HEK293 (cell line): ENCODE data around the gene FAM193B.

Experiments
- CTCF ChIA-PET: fragments of 350-600 bp; formaldehyde crosslinking; extraction: SDS; loops from one replicate; lab custom pipeline; 2021; ENCODE audit warnings: antibody characterized with exemption; lab: Yijun Ruan, JAX
- POLR2A ChIA-PET: fragments of 300-600 bp; formaldehyde crosslinking; extraction: SDS; loops from one replicate; lab custom pipeline; 2020; ENCODE audit warnings: antibody characterized with exemption, inconsistent platforms; lab: Yijun Ruan, JAX
- H3K27ac ChIP-seq: fragments of 200-500 bp; sonication (Bioruptor generic); 2 replicates; pipeline ENCODE4 v1.5.1; 2014; ENCODE audit warnings: low read depth, low read length, control low read depth, inconsistent platforms; ENCODE audit errors: extremely low read depth
- H3K36me3 ChIP-seq, 2 experiments: fragments of 200-500 bp in 1 of 2; sonication (Bioruptor generic) in 1 of 2; 1 replicate in 1 of 2; 2 replicates in 1 of 2; pipeline ENCODE4 v1.5.1; 2014 to 2017; ENCODE audit warnings: inconsistent platforms in 2 of 2, low read length in 2 of 2; ENCODE audit not compliant: control insufficient read depth in 2 of 2, insufficient read depth in 1 of 2
- H3K4me1 ChIP-seq: fragments of 200-500 bp; sonication (Bioruptor generic); 2 replicates; pipeline ENCODE4 v1.5.1; 2014; ENCODE audit warnings: mild to moderate bottlenecking, low read length, inconsistent platforms; ENCODE audit not compliant: control insufficient read depth, insufficient read depth
- H3K4me3 ChIP-seq: 2 replicates; pipeline ENCODE4 v1.5.1; 2011; ENCODE audit warnings: low read depth, mild to moderate bottlenecking, control low read depth, low read length, moderate library complexity
- H3K9me3 ChIP-seq: fragments of 200-500 bp; sonication (Bioruptor generic); 2 replicates; pipeline ENCODE4 v1.5.1; 2014; ENCODE audit warnings: low read depth, low read length, inconsistent platforms; ENCODE audit not compliant: control insufficient read depth, insufficient read depth
- GLI2 ChIP-seq: fragments of 450-650 bp; formaldehyde crosslinking; IDR thresholded peaks from 2 replicates; pipeline ENCODE4; 2017; ENCODE audit warnings: missing biosample characterization, missing genetic modification characterization, low read depth, borderline replicate concordance
- PRDM1 ChIP-seq: fragments of 450-650 bp; formaldehyde crosslinking; IDR thresholded peaks from 2 replicates; pipeline ENCODE4; 2016; ENCODE audit warnings: missing biosample characterization, missing genetic modification characterization
- TCF7L2 ChIP-seq: IDR thresholded peaks from 2 replicates; pipeline ENCODE4 v1.6.1; 2011; ENCODE audit warnings: low read depth, mild to moderate bottlenecking, inconsistent platforms, low read length, moderate library complexity, borderline replicate concordance
- TRIM28 ChIP-seq: IDR thresholded peaks from 2 replicates; pipeline ENCODE4 v1.6.1; 2011; ENCODE audit warnings: low read length, control low read depth, borderline replicate concordance
- WT1 ChIP-seq: fragments of 450-650 bp; formaldehyde crosslinking; IDR thresholded peaks from 2 replicates; pipeline ENCODE4 v1.5.1; 2016; ENCODE audit warnings: missing biosample characterization, missing genetic modification characterization
- YY2 ChIP-seq: fragments of 450-650 bp; formaldehyde crosslinking; IDR thresholded peaks from 2 replicates; pipeline ENCODE4 v1.5.1; 2016; ENCODE audit warnings: missing biosample characterization, missing genetic modification characterization
- ZEB2 ChIP-seq: fragments of 450-650 bp; formaldehyde crosslinking; IDR thresholded peaks from 2 replicates; pipeline ENCODE4 v1.5.1; 2016; ENCODE audit warnings: missing biosample characterization, missing genetic modification characterization
- ZFP37 ChIP-seq: fragments of 450-650 bp; formaldehyde crosslinking; IDR thresholded peaks from 2 replicates; pipeline ENCODE4 v1.5.1; 2016; ENCODE audit warnings: missing biosample characterization, missing genetic modification characterization
- ZNF501 ChIP-seq: fragments of 450-650 bp; formaldehyde crosslinking; IDR thresholded peaks from 2 replicates; pipeline ENCODE4 v1.5.1; 2016; ENCODE audit warnings: missing biosample characterization, missing genetic modification characterization
- ZNF548 ChIP-seq: fragments of 450-650 bp; formaldehyde crosslinking; IDR thresholded peaks from 2 replicates; pipeline ENCODE4 v1.5.1; 2016; ENCODE audit warnings: missing biosample characterization, missing genetic modification characterization
- ZNF561 ChIP-seq: fragments of 450-650 bp; IDR thresholded peaks from 2 replicates; pipeline ENCODE4 v1.5.1; 2018; ENCODE audit warnings: missing biosample characterization, missing genetic modification characterization, borderline replicate concordance
- ZNF664 ChIP-seq: fragments of 450-650 bp; formaldehyde crosslinking; IDR thresholded peaks from 2 replicates; pipeline ENCODE4 v1.5.1; 2016; ENCODE audit warnings: missing biosample characterization, missing genetic modification characterization
- TF ChIP-seq, protein P1 (sequence below): fragments of 450-650 bp; formaldehyde crosslinking; conservative IDR thresholded peaks from 2 replicates; pipeline ENCODE4 v1.5.1; 2016; ENCODE audit warnings: low read depth, missing biosample characterization, missing genetic modification characterization
- TF ChIP-seq, protein P2 (sequence below): fragments of 450-650 bp; formaldehyde crosslinking; IDR thresholded peaks from 2 replicates; pipeline ENCODE4 v1.5.1; 2016; ENCODE audit warnings: missing biosample characterization, missing genetic modification characterization
- TF ChIP-seq, protein P3 (sequence below): IDR thresholded peaks from 2 replicates; pipeline ENCODE4 v1.6.1; 2011; ENCODE audit warnings: mild to moderate bottlenecking, low read depth, low read length, borderline replicate concordance
- TF ChIP-seq, protein P4 (sequence below): fragments of 450-650 bp; formaldehyde crosslinking; IDR thresholded peaks from 2 replicates; pipeline ENCODE4 v1.5.1; 2016; ENCODE audit warnings: missing biosample characterization, missing genetic modification characterization
- TF ChIP-seq, protein P5 (sequence below): fragments of 450-650 bp; formaldehyde crosslinking; IDR thresholded peaks from 2 replicates; pipeline ENCODE4 v1.5.1; 2016; ENCODE audit warnings: missing biosample characterization, missing genetic modification characterization

FAM193B gene

DNA sequence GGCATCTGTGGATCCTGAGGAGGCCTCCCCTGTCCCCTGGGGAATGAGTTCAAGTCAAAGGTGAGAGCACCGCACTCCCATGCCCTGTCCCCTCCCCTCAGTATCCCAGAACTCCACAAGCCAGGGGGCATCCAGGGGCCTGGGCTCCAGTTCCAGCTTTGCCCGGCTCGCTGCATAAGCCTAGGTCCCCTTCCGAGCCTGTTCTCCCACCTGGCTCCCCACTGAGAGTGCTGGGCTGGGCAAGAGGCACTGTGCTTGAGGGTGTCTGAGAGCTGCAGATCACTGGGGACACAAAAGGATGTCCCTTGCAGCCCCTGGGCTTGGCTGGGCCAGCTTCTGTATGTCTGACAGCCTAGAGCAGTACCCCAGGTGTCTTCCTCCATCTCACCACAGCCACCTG, 49.3 kb downstream of the FAM193B start:
- CTCF ChIA-PET = interaction anchor here (0.5 to 1.2 kb wide), 4 partner anchors 49 to 557 kb away, joined by 3 to 6 read pairs (median 4); no protein-coding TSS in a partner anchor
- H3K4me1 ChIP-seq = no peaks in the 10 kb centered on the region
- TF ChIP-seq, protein P1, sequence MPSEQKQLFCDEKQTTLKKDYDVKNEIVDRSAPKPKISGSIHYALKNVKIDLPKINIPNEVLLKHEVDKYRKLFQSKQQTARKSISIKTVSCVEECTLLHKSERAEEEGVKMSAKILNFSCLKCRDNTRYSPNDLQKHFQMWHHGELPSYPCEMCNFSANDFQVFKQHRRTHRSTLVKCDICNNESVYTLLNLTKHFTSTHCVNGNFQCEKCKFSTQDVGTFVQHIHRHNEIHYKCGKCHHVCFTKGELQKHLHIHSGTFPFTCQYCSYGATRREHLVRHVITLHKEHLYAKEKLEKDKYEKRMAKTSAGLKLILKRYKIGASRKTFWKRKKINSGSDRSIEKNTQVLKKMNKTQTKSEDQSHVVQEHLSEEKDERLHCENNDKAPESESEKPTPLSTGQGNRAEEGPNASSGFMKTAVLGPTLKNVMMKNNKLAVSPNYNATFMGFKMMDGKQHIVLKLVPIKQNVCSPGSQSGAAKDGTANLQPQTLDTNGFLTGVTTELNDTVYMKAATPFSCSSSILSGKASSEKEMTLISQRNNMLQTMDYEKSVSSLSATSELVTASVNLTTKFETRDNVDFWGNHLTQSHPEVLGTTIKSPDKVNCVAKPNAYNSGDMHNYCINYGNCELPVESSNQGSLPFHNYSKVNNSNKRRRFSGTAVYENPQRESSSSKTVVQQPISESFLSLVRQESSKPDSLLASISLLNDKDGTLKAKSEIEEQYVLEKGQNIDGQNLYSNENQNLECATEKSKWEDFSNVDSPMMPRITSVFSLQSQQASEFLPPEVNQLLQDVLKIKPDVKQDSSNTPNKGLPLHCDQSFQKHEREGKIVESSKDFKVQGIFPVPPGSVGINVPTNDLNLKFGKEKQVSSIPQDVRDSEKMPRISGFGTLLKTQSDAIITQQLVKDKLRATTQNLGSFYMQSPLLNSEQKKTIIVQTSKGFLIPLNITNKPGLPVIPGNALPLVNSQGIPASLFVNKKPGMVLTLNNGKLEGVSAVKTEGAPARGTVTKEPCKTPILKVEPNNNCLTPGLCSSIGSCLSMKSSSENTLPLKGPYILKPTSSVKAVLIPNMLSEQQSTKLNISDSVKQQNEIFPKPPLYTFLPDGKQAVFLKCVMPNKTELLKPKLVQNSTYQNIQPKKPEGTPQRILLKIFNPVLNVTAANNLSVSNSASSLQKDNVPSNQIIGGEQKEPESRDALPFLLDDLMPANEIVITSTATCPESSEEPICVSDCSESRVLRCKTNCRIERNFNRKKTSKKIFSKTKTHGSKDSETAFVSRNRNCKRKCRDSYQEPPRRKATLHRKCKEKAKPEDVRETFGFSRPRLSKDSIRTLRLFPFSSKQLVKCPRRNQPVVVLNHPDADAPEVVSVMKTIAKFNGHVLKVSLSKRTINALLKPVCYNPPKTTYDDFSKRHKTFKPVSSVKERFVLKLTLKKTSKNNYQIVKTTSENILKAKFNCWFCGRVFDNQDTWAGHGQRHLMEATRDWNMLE = no peak
- TF ChIP-seq ZNF548 (no peak), PRDM1 (no peak), GLI2 (tag by site-specific recombination) (no peak), ZNF501 (tag by site-specific recombination) (no peak)
- TF ChIP-seq, protein P2, sequence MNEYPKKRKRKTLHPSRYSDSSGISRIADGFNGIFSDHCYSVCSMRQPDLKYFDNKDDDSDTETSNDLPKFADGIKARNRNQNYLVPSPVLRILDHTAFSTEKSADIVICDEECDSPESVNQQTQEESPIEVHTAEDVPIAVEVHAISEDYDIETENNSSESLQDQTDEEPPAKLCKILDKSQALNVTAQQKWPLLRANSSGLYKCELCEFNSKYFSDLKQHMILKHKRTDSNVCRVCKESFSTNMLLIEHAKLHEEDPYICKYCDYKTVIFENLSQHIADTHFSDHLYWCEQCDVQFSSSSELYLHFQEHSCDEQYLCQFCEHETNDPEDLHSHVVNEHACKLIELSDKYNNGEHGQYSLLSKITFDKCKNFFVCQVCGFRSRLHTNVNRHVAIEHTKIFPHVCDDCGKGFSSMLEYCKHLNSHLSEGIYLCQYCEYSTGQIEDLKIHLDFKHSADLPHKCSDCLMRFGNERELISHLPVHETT (tag by site-specific recombination) = no peak
- TF ChIP-seq, protein P3, sequence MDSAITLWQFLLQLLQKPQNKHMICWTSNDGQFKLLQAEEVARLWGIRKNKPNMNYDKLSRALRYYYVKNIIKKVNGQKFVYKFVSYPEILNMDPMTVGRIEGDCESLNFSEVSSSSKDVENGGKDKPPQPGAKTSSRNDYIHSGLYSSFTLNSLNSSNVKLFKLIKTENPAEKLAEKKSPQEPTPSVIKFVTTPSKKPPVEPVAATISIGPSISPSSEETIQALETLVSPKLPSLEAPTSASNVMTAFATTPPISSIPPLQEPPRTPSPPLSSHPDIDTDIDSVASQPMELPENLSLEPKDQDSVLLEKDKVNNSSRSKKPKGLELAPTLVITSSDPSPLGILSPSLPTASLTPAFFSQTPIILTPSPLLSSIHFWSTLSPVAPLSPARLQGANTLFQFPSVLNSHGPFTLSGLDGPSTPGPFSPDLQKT = no peak
- TF ChIP-seq, protein P4, sequence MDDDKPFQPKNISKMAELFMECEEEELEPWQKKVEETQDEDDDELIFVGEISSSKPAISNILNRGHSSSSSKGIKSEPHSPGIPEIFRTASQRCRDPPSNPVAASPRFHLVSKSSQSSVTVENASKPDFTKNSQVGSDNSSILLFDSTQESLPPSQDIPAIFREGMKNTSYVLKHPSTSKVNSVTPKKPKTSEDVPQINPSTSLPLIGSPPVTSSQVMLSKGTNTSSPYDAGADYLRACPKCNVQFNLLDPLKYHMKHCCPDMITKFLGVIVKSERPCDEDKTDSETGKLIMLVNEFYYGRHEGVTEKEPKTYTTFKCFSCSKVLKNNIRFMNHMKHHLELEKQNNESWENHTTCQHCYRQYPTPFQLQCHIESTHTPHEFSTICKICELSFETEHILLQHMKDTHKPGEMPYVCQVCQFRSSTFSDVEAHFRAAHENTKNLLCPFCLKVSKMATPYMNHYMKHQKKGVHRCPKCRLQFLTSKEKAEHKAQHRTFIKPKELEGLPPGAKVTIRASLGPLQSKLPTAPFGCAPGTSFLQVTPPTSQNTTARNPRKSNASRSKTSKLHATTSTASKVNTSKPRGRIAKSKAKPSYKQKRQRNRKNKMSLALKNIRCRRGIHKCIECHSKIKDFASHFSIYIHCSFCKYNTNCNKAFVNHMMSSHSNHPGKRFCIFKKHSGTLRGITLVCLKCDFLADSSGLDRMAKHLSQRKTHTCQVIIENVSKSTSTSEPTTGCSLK (tag by site-specific recombination) = no peak
- no peak overlapping the region for H3K4me3 ChIP-seq
- H3K36me3 ChIP-seq = peaks cover 0 to 13% of the 10 kb centered on the region in 2 experiments; a peak in 1 of 3 replicates
- H3K9me3 ChIP-seq = no peaks in the 10 kb centered on the region
- no peak overlapping the region for H3K27ac ChIP-seq
- POLR2A ChIA-PET = interaction anchor here (0.6 to 1.1 kb wide), 3 partner anchors 9 to 115 kb away, joined by 3 read pairs; no protein-coding TSS in a partner anchor

DNA sequence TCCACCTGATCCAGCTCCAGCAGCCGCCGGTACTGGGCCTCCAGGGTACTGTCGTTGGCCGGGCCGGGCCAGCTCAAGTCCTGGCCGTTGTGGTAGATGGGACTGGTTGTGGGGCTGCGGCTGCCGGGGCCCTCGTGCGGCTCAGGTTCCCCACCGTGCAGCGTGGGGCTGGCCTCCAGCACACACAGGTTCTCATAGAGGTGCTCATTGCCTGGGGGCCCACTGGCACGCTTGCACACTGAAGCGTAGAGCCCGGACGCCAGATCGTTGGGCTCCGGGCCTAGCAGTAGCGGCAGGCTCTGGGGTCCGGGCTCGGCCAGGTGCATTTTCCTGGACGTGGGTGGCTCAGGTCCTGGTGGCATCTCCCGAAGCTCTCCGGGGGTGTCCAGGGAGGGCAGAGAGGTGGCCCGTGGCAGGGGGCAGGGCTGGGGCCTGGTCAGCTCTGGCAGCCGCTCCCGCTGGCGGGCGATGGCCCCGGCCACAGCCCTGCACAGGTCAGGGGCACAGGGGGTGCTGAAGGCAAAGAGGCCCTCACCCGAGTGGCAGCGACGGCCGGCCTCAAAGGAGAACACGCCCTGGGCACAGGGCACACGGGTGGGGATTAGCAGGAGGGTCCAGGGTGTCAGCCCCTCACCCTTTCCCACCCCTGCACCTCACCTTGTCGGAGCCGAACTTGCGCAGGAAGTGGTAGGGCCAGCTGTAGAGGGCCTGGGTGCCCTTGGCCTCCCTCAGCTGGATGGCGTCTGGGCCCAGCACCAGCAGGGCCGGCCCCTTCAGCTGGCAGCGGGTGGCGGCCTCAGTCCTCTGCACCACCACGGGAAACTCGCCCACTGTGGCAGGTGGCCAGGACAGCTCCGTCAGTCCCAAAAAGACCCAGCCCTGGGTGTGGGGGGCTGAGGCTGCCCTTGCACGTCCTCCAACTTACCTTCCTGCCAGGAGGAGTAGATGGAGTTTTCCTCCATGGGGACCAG, 50.0 kb downstream of the FAM193B start:
- POLR2A ChIA-PET = interaction anchor here (0.5 to 1.3 kb wide), 4 partner anchors 10 to 713 kb away, joined by 3 read pairs; no protein-coding TSS in a partner anchor
- H3K27ac ChIP-seq = no peak overlapping the region
- H3K4me1 ChIP-seq = no peaks in the 10 kb centered on the region
- H3K4me3 ChIP-seq = no peak overlapping the region
- CTCF ChIA-PET = interaction anchor here (0.5 to 1.7 kb wide), 6 partner anchors 13 to 558 kb away, joined by 3 to 6 read pairs (median 4); no protein-coding TSS in a partner anchor
- peaks cover 0 to 10% of the 10 kb centered on the region in 2 experiments; a peak in 1 of 3 replicates for H3K36me3 ChIP-seq
- TF ChIP-seq WT1 (tag by site-specific recombination) (no peak), ZNF664 (tag by site-specific recombination) (no peak), ZEB2 (tag by site-specific recombination) (no peak), ZNF561 (tag by site-specific recombination) (no peak), YY2 (no peak), TCF7L2 (no peak), TRIM28 (no peak), ZFP37 (tag by site-specific recombination) (no peak)
- TF ChIP-seq, protein P5, sequence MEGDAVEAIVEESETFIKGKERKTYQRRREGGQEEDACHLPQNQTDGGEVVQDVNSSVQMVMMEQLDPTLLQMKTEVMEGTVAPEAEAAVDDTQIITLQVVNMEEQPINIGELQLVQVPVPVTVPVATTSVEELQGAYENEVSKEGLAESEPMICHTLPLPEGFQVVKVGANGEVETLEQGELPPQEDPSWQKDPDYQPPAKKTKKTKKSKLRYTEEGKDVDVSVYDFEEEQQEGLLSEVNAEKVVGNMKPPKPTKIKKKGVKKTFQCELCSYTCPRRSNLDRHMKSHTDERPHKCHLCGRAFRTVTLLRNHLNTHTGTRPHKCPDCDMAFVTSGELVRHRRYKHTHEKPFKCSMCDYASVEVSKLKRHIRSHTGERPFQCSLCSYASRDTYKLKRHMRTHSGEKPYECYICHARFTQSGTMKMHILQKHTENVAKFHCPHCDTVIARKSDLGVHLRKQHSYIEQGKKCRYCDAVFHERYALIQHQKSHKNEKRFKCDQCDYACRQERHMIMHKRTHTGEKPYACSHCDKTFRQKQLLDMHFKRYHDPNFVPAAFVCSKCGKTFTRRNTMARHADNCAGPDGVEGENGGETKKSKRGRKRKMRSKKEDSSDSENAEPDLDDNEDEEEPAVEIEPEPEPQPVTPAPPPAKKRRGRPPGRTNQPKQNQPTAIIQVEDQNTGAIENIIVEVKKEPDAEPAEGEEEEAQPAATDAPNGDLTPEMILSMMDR (tag by site-specific recombination) = no peak
- no peaks in the 10 kb centered on the region for H3K9me3 ChIP-seq
